H1 (cell line): ENCODE results near the gene RHOT1.

ENCODE experiments used
- CHD1 ChIP-seq: IDR thresholded peaks from 2 replicates; pipeline ENCODE4 v1.6.1; 2012; ENCODE audit warnings: low read depth, low read length, improper control_type of control experiment
- CTCF ChIP-seq, 3 experiments: IDR thresholded peaks; 1 replicate in 2 of 3; 2 replicates in 1 of 3; pipeline versions ENCODE4 v1.5.1 to v1.6.1; 2011; ENCODE audit warnings: low read length in 3 of 3, mild to moderate bottlenecking in 3 of 3, inconsistent platforms in 2 of 3, low read depth in 1 of 3, moderate library complexity in 1 of 3; ENCODE audit not compliant: insufficient read depth in 1 of 3; ENCODE audit errors: control extremely low read depth in 1 of 3
- JUN ChIP-seq: IDR thresholded peaks from 2 replicates; pipeline ENCODE4 v1.6.1; 2011; ENCODE audit warnings: low read depth, mild to moderate bottlenecking, improper control_type of control experiment, low read length
- KDM1A ChIP-seq: fragments of 200-600, 300-600 bp; sonication (generic); IDR thresholded peaks from 2 replicates; pipeline ENCODE4 v1.7.1; 2016; ENCODE audit warnings: mild to moderate bottlenecking, low read length, borderline replicate concordance
- NRF1 ChIP-seq: IDR thresholded peaks from 2 replicates; pipeline ENCODE4 v1.6.1; 2011; ENCODE audit warnings: mild to moderate bottlenecking, low read depth, low read length, improper control_type of control experiment
- POLR2A ChIP-seq, 2 experiments: IDR thresholded peaks; 1 replicate in 1 of 2; 2 replicates in 1 of 2; pipeline ENCODE4 v1.6.1; 2011; ENCODE audit warnings: low read depth in 2 of 2, low read length in 2 of 2, mild to moderate bottlenecking in 2 of 2; ENCODE audit errors: control extremely low read depth in 1 of 2
- POLR2AphosphoS5 ChIP-seq: IDR thresholded peaks from 2 replicates; pipeline ENCODE4 v1.6.1; 2011; ENCODE audit warnings: low read depth, low read length
- SRF ChIP-seq: IDR thresholded peaks from 2 replicates; pipeline ENCODE4 v1.6.1; 2011; ENCODE audit warnings: mild to moderate bottlenecking, low read depth, low read length, moderate library complexity
- TCF12 ChIP-seq: IDR thresholded peaks from 2 replicates; pipeline ENCODE4 v1.6.1; 2011; ENCODE audit warnings: low read depth, mild to moderate bottlenecking, low read length

DNA sequence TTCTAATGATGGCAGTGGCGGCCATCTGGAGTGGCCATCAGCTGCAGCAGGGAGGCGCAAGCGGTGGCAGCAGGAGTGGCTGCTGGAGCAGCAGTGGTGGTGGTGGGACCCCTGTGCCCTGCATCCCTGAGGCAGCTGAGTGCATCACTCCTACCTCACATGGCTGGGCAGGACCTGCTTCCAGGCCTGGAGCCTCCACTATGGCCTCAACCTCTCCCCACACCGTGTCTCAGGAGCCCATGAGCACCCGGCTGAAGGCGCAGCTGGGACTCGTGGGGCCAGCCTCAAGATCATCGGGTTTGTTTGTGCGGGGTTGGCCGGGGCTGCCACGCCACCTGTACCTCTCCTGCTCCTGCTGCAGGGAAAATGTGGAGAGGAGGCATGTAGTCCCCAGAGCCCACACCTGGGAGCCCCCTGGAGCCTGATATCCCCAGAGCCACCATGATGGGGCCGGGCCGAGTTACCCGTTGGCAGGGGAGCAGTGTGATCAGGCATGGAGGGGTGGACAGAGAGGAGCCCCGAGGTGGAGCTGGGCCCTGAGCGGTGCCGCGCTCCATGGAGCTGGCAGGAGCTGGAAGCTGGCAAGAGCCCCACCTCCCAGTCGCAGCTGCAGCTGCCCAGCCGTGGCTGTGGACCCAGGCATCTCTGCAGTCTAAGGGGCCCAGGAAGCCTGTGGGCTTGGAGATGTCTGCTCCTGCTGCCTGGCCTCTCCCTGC, 16.7 kb downstream of the RHOT1 start:
- TF ChIP-seq KDM1A (no peak), CTCF (IDR thresholded peaks at IDR 0.05; ENCODE audit: control extremely low read depth in 1 of 3, insufficient read depth in 1 of 3, low read depth in 1 of 3, low read length in 3 of 3) (no peak), TCF12 (no peak), NRF1 (no peak), SRF (no peak), JUN (no peak), CHD1 (no peak), POLR2AphosphoS5 (no peak), POLR2A (IDR thresholded peaks at IDR 0.05; ENCODE audit: control extremely low read depth in 1 of 2, low read depth in 2 of 2, low read length in 2 of 2) (no peak)
